ENCODE results near the gene STAG1. TPM values are rescaled to one million over a fixed set of nuclear protein-coding genes. Genes with fewer than 3 reads are reported as not detected.
"Not testable (repeated sequence)": the region's sequence is repeated elsewhere in the genome, so short reads cannot be mapped to it uniquely, and the experiment has no call there.

STAG1 gene
- total RNA-seq, 2 donors from 2014 or later = 26.2 to 28.3 TPM

DNA sequence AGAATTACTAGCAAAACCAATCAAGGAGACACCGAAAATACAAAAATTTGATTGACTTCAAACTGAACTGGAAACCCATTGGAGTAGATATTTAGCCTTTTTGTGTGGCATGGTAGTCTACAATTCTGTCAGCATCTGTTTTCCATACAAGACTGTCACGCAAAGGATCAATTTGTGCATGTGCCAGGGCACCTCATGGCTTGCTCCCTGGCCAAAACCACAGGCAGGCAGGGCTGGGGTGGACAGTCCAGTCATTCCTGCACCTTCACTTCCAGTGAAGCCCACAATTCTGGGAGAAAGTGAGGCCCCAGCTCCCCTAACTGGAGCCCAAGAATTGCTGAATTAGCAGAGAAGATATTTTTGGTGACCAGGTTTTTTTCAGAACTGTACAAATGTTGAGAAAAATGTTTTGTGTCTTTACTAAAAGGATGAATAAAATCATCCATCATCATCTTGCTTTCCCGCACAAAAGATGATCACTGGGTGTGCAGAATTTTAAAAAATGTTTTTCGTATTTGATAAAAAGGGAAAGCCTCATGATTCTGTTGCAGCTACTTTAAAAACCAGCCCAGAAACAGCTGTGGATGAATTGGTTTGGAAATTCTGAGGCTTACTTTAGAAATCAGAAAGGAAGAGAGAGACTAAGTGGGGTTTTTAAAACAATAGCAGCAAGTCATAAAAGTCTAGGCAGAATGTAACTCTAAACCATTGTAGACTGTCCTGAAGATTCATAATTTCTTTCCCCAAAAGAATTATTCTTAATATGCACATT lies 415.7 kb downstream of the STAG1 start:
- H3K4me1 ChIP-seq = peaks cover 8% of the 10 kb centered on the region
- no peak overlapping the region for H3K27ac ChIP-seq
- no peak overlapping the region for H3K4me3 ChIP-seq
- WGBS, 2 donors = 90 to 96% methylated on average over 4 of the region's 4 CpGs
- H3K9me3 ChIP-seq = no peaks in the 10 kb centered on the region
- TF ChIP-seq CTCF (IDR thresholded peaks at IDR 0.05) (no peak), POLR2A (IDR thresholded peaks at IDR 0.05) (no peak)
- H3K36me3 ChIP-seq (replicated peaks in 1 of 2; ENCODE audit: insufficient read depth in 1 of 2, low read depth in 2 of 2) = peaks cover 0 to 14% of the 10 kb centered on the region in 2 donors
- DNase-seq (no peak), ATAC-seq (no peak)
- intact Hi-C loops (cut with DNase I) = no loop called here
- H3K27me3 ChIP-seq = no peaks in the 10 kb centered on the region

- H3K27ac ChIP-seq; H3K9me3 ChIP-seq; H3K36me3 ChIP-seq (replicated peaks in 1 of 2; ENCODE audit: insufficient read depth in 1 of 2, low read depth in 2 of 2); DNase-seq; H3K27me3 ChIP-seq; intact Hi-C loops (cut with DNase I); H3K4me3 ChIP-seq; H3K4me1 ChIP-seq; ATAC-seq: not testable (repeated sequence)
- 93 to 95% methylated on average over 3 to 6 of the region's 6 CpGs for WGBS, 2 donors
Observed at GRCh38 chr3:136334726-136335125, 417.5 kb downstream of the STAG1 start.

DNA sequence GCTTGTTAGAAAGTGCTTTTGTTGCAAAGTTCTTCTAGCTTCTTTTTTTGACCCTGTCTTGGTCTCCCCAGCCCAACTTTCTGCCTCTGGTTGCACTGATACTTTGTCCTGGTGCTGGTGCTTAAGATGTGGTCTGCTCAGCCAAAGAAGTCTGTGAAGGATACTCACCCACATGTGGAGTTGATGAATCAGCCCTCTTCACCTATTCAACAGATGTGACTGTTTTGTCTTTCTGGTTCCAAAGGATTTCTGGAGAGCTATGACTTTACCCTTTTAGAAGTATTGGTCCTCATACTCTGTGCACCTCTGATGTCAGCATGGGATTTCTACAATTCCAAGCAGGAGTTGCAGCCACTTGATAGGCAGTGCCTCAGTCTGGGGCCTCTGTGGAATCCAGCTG lies 418.0 kb downstream of the STAG1 start:
- Histone ChIP-seq H3K27me3 (no peaks in the 10 kb centered on the region), H3K36me3 (replicated peaks in 1 of 2; ENCODE audit: insufficient read depth in 1 of 2, low read depth in 2 of 2) (peaks cover 0 to 10% of the 10 kb centered on the region in 2 donors), H3K4me1 (peaks cover 8% of the 10 kb centered on the region), H3K4me3 (no peak overlapping the region), H3K27ac (no peak overlapping the region), H3K9me3 (no peaks in the 10 kb centered on the region)
- no peak for TF ChIP-seq CTCF (IDR thresholded peaks at IDR 0.05)
- no peak for TF ChIP-seq POLR2A (IDR thresholded peaks at IDR 0.05)
- no peak for DNase-seq
- no peak for ATAC-seq
- intact Hi-C loops (cut with DNase I) = no loop called here

GRCh38 chr3:136332776-136333175 lies 419.4 kb downstream of the STAG1 start:
- Histone ChIP-seq H3K27me3 (no peaks in the 10 kb centered on the region), H3K36me3 (replicated peaks in 1 of 2; ENCODE audit: insufficient read depth in 1 of 2, low read depth in 2 of 2) (peaks cover 0 to 17% of the 10 kb centered on the region in 2 donors), H3K4me3 (no peak overlapping the region), H3K27ac (no peak overlapping the region), H3K4me1 (peaks cover 8% of the 10 kb centered on the region), H3K9me3 (no peaks in the 10 kb centered on the region)
- DNase-seq (no peak), ATAC-seq (peak; percentile 27)
- no peak for TF ChIP-seq POLR2A (IDR thresholded peaks at IDR 0.05)
- no peak for TF ChIP-seq CTCF (IDR thresholded peaks at IDR 0.05)
- intact Hi-C loops (cut with DNase I) = no loop called here

GRCh38 chr3:136332302-136332701 lies 419.9 kb downstream of the STAG1 start:
- Histone ChIP-seq H3K4me1 (peaks cover 8% of the 10 kb centered on the region), H3K9me3 (no peaks in the 10 kb centered on the region), H3K36me3 (replicated peaks in 1 of 2; ENCODE audit: insufficient read depth in 1 of 2, low read depth in 2 of 2) (peaks cover 0 to 19% of the 10 kb centered on the region in 2 donors), H3K27ac (no peak overlapping the region), H3K4me3 (no peak overlapping the region), H3K27me3 (no peaks in the 10 kb centered on the region)
- WGBS, 2 donors = 73 to 80% methylated on average over 1 of the region's 1 CpG
- TF ChIP-seq POLR2A (IDR thresholded peaks at IDR 0.05) = no peak
- ATAC-seq (no peak), DNase-seq (no peak)
- intact Hi-C loops (cut with DNase I) = no loop called here

DNA sequence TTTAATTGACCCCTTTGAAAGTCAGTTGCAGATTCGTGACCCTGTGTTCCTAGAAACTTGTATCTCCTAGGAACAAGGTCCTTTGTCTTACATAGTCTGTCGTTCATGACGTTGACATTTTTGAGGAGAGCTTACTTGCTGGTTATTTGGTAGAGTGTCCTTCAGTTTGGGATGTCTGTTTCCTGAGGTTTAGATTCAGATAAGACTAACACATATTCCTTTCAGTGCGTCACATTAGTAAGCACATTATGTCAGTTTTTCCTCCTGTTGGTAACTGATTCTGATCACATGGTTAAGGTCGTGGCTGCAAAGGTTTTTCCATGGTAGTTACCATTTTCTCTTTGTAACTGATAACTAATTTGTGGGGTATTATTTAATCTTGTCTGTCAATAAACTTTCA lies 421.3 kb downstream of the STAG1 start:
- Histone ChIP-seq H3K27ac (no peak overlapping the region), H3K9me3 (no peaks in the 10 kb centered on the region), H3K4me3 (no peak overlapping the region), H3K4me1 (peaks cover 8% of the 10 kb centered on the region), H3K27me3 (no peaks in the 10 kb centered on the region), H3K36me3 (replicated peaks in 1 of 2; ENCODE audit: insufficient read depth in 1 of 2, low read depth in 2 of 2) (peaks cover 0 to 22% of the 10 kb centered on the region in 2 donors)
- DNase-seq = no peak
- no peak for ATAC-seq
- no peak for TF ChIP-seq POLR2A (IDR thresholded peaks at IDR 0.05)
- no peak for TF ChIP-seq CTCF (IDR thresholded peaks at IDR 0.05)
- WGBS, 2 donors = 77 to 83% methylated on average over 5 of the region's 5 CpGs
- intact Hi-C loops (cut with DNase I) = no loop called here

Data from body of pancreas (tissue), 4 donors.